HCT116 (cell line): ENCODE results near the gene MBP. TPM values are rescaled to one million over a fixed set of nuclear protein-coding genes. Genes with fewer than 3 reads are reported as not detected.

Experiments
- ATAC-seq: fragments of 200-7000 bp; cut with Tn5 transposase; 2 replicates; pipeline ENCODE4 v1.9.1; 2020; ENCODE audit warnings: mild to moderate bottlenecking, moderate library complexity
- BruUV-seq: library from RNA; stranded (reverse); fragments of 400-500 nt; replicated peaks from 2 replicates; lab custom pipeline; 2021; lab: Mats Ljungman, UMichigan
- CTCF ChIA-PET: fragments of 300-600 bp; sonication (Branson Sonifier 250); formaldehyde crosslinking; loops from one replicate; lab custom pipeline; 2021; ENCODE audit warnings: antibody characterized with exemption; lab: Charles Lee
- POLR2A ChIA-PET: fragments of 300-600, 350-600 bp; sonication (Branson Sonifier 250); formaldehyde crosslinking; loops from one replicate; lab custom pipeline; 2021; ENCODE audit warnings: antibody characterized with exemption; lab: Charles Lee
- RAD21 ChIA-PET, 2 experiments: fragments of 300-600 bp; sonication (Branson Sonifier 250); formaldehyde crosslinking; loops; one replicate each; lab custom pipeline; 2023; ENCODE audit warnings: low total read pairs in 2 of 2; ENCODE audit not compliant: uncharacterized antibody in 2 of 2, unreplicated experiment in 2 of 2, low non-redundant PET in 1 of 2; lab: Charles Lee
- DNase-seq: peaks from one replicate; pipeline ENCODE4 v3.0.0-alpha.2; 2010; ENCODE audit warnings: low read depth, low spot score
- H2AFZ ChIP-seq: fragments of 200-600 bp; shearing (Covaris generic), sonication (generic); 2 replicates; pipeline ENCODE4 v1.6.1; 2017; ENCODE audit warnings: low read depth, mixed run types, mixed read lengths, antibody characterized with exemption, low read length; ENCODE audit not compliant: poor library complexity, severe bottlenecking
- H3K27ac ChIP-seq: 2 replicates; pipeline ENCODE4 v1.5.1; 2012; ENCODE audit warnings: low read depth, low read length
- H3K27me3 ChIP-seq: fragments of 200-600 bp; sonication (generic); 2 replicates; pipeline ENCODE4 v1.6.1; 2016; ENCODE audit warnings: mixed run types, low read length, mixed read lengths; ENCODE audit not compliant: insufficient read depth
- H3K36me3 ChIP-seq, 2 experiments: fragments of 200-500 bp in 1 of 2; fragments of 200-600 bp in 1 of 2; sonication (Bioruptor generic) in 1 of 2; sonication (generic) in 1 of 2; 2 replicates each; pipeline versions ENCODE4 v1.5.1 to v1.6.1; 2014 to 2016; ENCODE audit warnings: low read length in 2 of 2, inconsistent platforms in 1 of 2, mixed read lengths in 1 of 2, mixed run types in 1 of 2; ENCODE audit not compliant: insufficient read depth in 2 of 2, control insufficient read depth in 1 of 2
- H3K4me1 ChIP-seq, 2 experiments: fragments of 200-600 bp in 1 of 2; sonication (generic) in 1 of 2; 2 replicates each; pipeline versions ENCODE4 v1.5.1 to v1.6.1; 2012 to 2017; ENCODE audit warnings: low read length in 2 of 2, inconsistent platforms in 1 of 2, mild to moderate bottlenecking in 1 of 2, mixed read lengths in 1 of 2, mixed run types in 1 of 2, moderate library complexity in 1 of 2; ENCODE audit not compliant: insufficient read depth in 2 of 2, control insufficient read depth in 1 of 2
- H3K4me2 ChIP-seq: fragments of 200-600 bp; sonication (generic); 2 replicates; pipeline ENCODE4 v1.6.1; 2017; ENCODE audit warnings: mixed run types, low read length, mixed read lengths
- H3K4me3 ChIP-seq, 2 experiments: fragments of 200-600 bp in 1 of 2; sonication (generic) in 1 of 2; replicated peaks in 1 of 2; 2 replicates each; pipeline ENCODE4 v1.5.1; 2011 to 2016; ENCODE audit warnings: low read length in 2 of 2, control low read depth in 1 of 2, low read depth in 1 of 2, mild to moderate bottlenecking in 1 of 2, mixed read lengths in 1 of 2, mixed run types in 1 of 2
- H3K79me2 ChIP-seq: fragments of 200-600 bp; sonication (generic); 2 replicates; pipeline ENCODE4 v1.6.1; 2017; ENCODE audit warnings: mild to moderate bottlenecking, mixed run types, low read length, moderate library complexity, mixed read lengths; ENCODE audit not compliant: insufficient read depth
- H3K9ac ChIP-seq: fragments of 200-600 bp; sonication (generic); 2 replicates; pipeline ENCODE4 v1.6.1; 2016; ENCODE audit warnings: low read length, mixed read lengths
- H3K9me2 ChIP-seq: fragments of 200-600 bp; sonication (generic), shearing (Covaris generic); 2 replicates; pipeline ENCODE4 v1.6.1; 2017; ENCODE audit warnings: mixed run types, mild to moderate bottlenecking, moderate library complexity; ENCODE audit not compliant: insufficient read depth
- H3K9me3 ChIP-seq, 2 experiments: fragments of 200-500 bp in 1 of 2; fragments of 200-600 bp in 1 of 2; sonication (Bioruptor generic) in 1 of 2; sonication (generic) in 1 of 2; 2 replicates each; pipeline ENCODE4 v1.6.1; 2014 to 2017; ENCODE audit warnings: low read length in 2 of 2, mixed read lengths in 2 of 2, inconsistent platforms in 1 of 2, low read depth in 1 of 2, mild to moderate bottlenecking in 1 of 2, mixed run types in 1 of 2, moderate library complexity in 1 of 2; ENCODE audit not compliant: control insufficient read depth in 1 of 2, insufficient read depth in 1 of 2
- H4K20me1 ChIP-seq: fragments of 200-600 bp; sonication (generic), shearing (Covaris generic); 2 replicates; pipeline ENCODE4 v1.6.1; 2017; ENCODE audit warnings: mixed run types, mild to moderate bottlenecking, moderate library complexity; ENCODE audit not compliant: insufficient read depth
- CBX3 ChIP-seq: IDR thresholded peaks from 2 replicates; pipeline ENCODE4 v1.6.1; 2012; ENCODE audit warnings: low read depth
- CEBPB ChIP-seq: IDR thresholded peaks from 2 replicates; pipeline ENCODE4 v1.6.1; 2012; ENCODE audit warnings: low read depth
- ELF1 ChIP-seq: IDR thresholded peaks from 2 replicates; pipeline ENCODE4 v1.6.1; 2012; ENCODE audit warnings: low read depth, borderline replicate concordance
- FOSL1 ChIP-seq: IDR thresholded peaks from 2 replicates; pipeline ENCODE4 v1.6.1; 2012; ENCODE audit warnings: low read depth
- MAX ChIP-seq: IDR thresholded peaks from 2 replicates; pipeline ENCODE4 v1.6.1; 2012
- REST ChIP-seq: IDR thresholded peaks from 2 replicates; pipeline ENCODE4 v1.6.1; 2012; ENCODE audit warnings: low read depth
- SP1 ChIP-seq: IDR thresholded peaks from 2 replicates; pipeline ENCODE4 v1.6.1; 2012; ENCODE audit warnings: low read depth
- TCF7L2 ChIP-seq: IDR thresholded peaks from 2 replicates; pipeline ENCODE4 v1.7.0; 2011; ENCODE audit warnings: borderline replicate concordance, inconsistent platforms; ENCODE audit not compliant: insufficient read depth, insufficient read length; ENCODE audit errors: extremely low read depth
- ZFX ChIP-seq: fragments of 450-650 bp; IDR thresholded peaks from 2 replicates; pipeline ENCODE4 v1.6.1; 2017
- ZNF274 ChIP-seq: fragments of 200-500 bp; sonication (Bioruptor generic); IDR thresholded peaks from 2 replicates; pipeline ENCODE4 v1.6.1; 2014; ENCODE audit warnings: mild to moderate bottlenecking, low read depth, low read length, inconsistent platforms
- intact Hi-C: fragments of 100-400 bp; cut with micrococcal nuclease; formaldehyde crosslinking; loops from 2 replicates; pipeline ENCODE4 v1.10.0; 2022
- total RNA-seq: library from RNA; stranded (reverse); gene quantifications from one replicate; pipeline ENCODE4 v1.2.1, GENCODE V29; 2021; ENCODE audit not compliant: unreplicated experiment

The MBP gene
- total RNA-seq, 1 experiment from 2014 or later = 34.9 TPM

- no peak overlapping the region for H3K27ac ChIP-seq
Observed at GRCh38 chr18:77039196-77040130, 93.1 kb downstream of the MBP start.

More at GRCh38 chr18:77039196-77040130, 93.1 kb downstream of the MBP start:
- RAD21 ChIA-PET = no interaction called here
- ATAC-seq = no peak
- intact Hi-C loops = no loop called here
- Histone ChIP-seq H3K4me1 (no peaks in the 10 kb centered on the region), H3K4me3 (no peak overlapping the region), H3K9me3 (no peaks in the 10 kb centered on the region), H3K27me3 (no peaks in the 10 kb centered on the region), H3K9me2 (no peaks in the 10 kb centered on the region), H3K36me3 (no peaks in the 10 kb centered on the region), H4K20me1 (no peaks in the 10 kb centered on the region), H3K4me2 (no peak overlapping the region), H2AFZ (no peak overlapping the region), H3K9ac (no peak overlapping the region), H3K79me2 (no peaks in the 10 kb centered on the region; the same call in 1 of the 2 replicates)
- DNase-seq = no peak
- BruUV-seq = no TSS peak
- CTCF ChIA-PET = no interaction called here
- no peak for TF ChIP-seq SP1
- TF ChIP-seq MAX = no peak
- no peak for TF ChIP-seq TCF7L2
- no peak for TF ChIP-seq REST
- TF ChIP-seq ZFX = no peak
- TF ChIP-seq CEBPB = no peak
- TF ChIP-seq ELF1 = no peak
- TF ChIP-seq ZNF274 = no peak
- no peak for TF ChIP-seq FOSL1
- no peak for TF ChIP-seq CBX3
- POLR2A ChIA-PET = no interaction called here
